ENCODE data around the gene FAM241B.

GRCh38 chr10:69639291-69640195, 9.5 kb downstream of the FAM241B start:
- TF ChIP-seq TAF1 (IDR thresholded peaks at IDR 0.05; ENCODE audit: low read depth) (no peak), CTCF (IDR thresholded peaks at IDR 0.05; ENCODE audit: poor library complexity, severe bottlenecking) (peak; percentile 97), SMC3 (conservative IDR thresholded peaks at IDR 0.05; ENCODE audit: poor library complexity) (peak; percentile 94), EP300 (conservative IDR thresholded peaks at IDR 0.05; ENCODE audit: poor library complexity, severe bottlenecking) (no peak), MXI1 (conservative IDR thresholded peaks at IDR 0.05; ENCODE audit: poor library complexity, severe bottlenecking) (peak; percentile 31), REST (IDR thresholded peaks at IDR 0.05; ENCODE audit: borderline replicate concordance) (no peak)
